GM18909 (cell line): ENCODE results near the gene RFK.
"Not testable (repeated sequence)": the region's sequence is repeated elsewhere in the genome, so short reads cannot be mapped to it uniquely, and the experiment has no call there.

ENCODE experiments used
- ATAC-seq: cut with Tn5 transposase; IDR thresholded peaks from one replicate; pipeline ENCODE4 v1.9.1; 2021; ENCODE audit warnings: mild to moderate bottlenecking; ENCODE audit not compliant: unreplicated experiment, poor library complexity

Gene RFK

DNA sequence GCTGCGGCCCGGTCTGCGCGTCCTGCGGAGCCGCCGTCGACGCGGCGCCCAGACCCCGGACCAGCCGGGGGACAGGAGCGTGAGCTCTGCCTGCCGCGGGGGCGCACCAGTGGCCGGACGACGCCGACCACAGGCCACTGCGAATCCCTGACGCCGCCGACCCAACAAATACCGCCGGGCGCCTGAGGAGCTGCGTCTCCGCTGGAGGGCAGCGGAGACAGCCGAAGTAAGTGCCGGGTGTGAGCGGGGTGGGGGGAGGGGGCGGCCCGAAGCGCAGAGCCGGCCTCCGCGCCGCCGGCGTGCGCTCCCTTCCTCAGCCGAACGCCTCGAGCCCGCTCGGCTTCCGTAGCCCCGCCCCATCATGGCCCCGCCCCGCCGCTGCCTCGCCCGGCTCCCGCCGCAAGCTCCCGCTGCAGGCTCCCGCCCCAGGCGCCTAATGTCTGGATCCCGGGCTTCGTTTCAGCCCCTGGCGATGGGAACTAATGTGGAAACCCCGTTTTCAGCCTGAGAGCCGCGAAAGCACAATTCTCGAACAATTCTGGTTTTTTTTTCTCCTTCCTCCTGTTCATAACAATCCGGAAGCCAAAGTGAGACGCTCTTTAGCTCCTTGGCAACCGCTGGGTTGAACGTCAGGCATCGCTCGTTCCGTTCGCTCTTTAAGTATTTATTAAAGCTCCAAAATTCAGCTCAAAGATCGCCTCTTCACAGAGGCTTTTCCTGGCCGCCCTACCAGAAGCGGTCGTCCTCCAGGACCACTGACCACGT lies at the start of gene RFK:
RFK (minus strand) TSS at position 232 of the 765 bp plus-strand sequence. CDS start 255 bp downstream, outside the sequence.
- peak; percentile 73 for ATAC-seq

- ATAC-seq, result no peak
Observed at GRCh38 chr9:76443887-76444286, 49.7 kb upstream of the RFK start.

DNA sequence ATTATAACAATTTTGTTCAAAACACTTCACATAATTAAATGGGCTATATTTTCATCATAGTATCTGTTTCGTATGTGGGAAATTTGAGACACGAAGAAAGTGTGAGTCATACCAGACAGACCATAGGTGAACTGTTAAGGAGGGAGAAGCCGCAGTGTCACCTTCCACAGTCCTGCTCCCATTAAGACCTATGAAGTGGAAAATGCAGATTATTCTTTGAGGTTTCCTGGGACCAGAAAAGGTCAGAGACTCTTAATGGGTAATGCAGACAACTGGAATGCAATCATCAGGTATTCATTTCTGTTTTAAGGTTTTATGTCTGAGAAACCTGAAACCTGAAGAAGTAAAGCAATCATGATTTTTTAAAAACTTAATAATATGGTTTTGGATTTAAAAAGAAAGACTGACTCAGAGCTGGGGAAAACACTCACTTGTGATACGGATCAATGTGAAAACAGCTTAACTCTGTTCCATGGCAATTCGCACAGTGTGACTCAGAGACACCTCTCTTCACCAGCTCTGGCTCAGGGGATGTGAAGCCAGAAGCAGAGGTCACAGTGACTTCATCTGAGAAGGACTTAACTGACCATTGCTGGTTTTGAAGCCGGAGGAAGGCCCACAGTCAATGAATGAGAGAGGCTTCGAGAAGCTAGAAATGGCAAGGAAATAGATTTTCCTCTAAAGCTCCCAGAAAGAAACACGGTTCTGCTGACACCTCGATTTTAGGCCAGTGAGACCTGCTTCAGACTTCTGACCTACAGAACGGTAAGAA lies 47.5 kb upstream of the RFK start:
- ATAC-seq, result peak; percentile 71

GRCh38 chr9:76438841-76439588 lies 44.8 kb upstream of the RFK start:
- ATAC-seq, result peak; percentile 79

GRCh38 chr9:76437017-76437699 lies 42.9 kb upstream of the RFK start:
- ATAC-seq, result not testable (repeated sequence)

GRCh38 chr9:76434897-76435296 lies 40.7 kb upstream of the RFK start:
- not testable (repeated sequence) for ATAC-seq

DNA sequence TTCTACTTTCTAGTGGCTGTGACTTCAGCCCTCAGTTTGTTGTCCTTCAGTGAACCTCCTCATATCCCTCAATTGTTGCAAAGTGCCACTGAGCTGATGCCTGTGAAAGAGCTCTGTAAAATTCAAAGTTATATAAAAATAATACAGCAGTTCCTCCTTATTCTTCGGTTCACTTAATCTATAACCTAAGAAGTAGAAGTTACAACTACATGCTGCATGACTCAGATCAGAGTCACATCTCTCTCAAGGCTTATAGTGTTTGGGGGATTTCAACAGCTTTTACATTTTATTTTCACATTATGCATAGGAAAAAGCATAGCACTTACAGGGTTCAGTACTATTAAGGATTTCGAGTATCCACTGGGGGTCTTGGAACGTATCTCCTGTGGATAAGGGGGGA lies 39.6 kb upstream of the RFK start:
- ATAC-seq, result no peak

- ATAC-seq, result no peak
Observed at GRCh38 chr9:76433406-76433805, 39.2 kb upstream of the RFK start.

- ATAC-seq, result no peak
Observed at GRCh38 chr9:76431601-76432000, 37.4 kb upstream of the RFK start.

DNA sequence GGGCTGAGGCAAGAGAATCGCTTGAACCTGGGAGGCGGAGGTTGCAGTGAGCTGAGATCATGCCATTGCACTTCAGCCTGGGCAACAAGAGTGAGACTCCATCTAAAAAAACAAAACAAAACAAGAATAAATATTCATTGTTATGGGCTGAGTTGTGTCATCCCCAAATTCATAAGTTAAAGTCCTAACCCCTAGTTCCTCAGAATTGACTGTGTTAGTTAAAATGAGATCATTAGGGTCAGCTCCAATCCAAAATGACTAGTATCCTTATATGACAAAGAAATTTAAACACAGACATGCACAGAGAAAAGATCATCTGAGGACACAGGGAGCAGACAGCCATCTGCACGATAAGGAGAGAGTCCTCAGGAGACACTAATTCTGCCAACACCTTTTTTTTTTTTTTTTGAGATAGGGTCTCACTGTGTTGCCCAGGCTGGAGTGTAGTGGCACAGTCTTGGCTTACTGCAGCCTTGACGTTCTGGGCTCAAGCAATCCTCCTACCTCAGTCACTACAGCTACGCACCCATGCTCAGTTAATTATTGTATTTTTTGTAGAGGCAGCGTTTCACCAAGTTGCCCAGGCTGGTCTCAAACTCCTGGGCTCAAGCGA lies 32.7 kb upstream of the RFK start:
- no peak for ATAC-seq

GRCh38 chr9:76425677-76426453 lies 31.6 kb upstream of the RFK start:
- no peak for ATAC-seq

GRCh38 chr9:76424491-76424890 lies 30.3 kb upstream of the RFK start:
- ATAC-seq, result no peak

DNA sequence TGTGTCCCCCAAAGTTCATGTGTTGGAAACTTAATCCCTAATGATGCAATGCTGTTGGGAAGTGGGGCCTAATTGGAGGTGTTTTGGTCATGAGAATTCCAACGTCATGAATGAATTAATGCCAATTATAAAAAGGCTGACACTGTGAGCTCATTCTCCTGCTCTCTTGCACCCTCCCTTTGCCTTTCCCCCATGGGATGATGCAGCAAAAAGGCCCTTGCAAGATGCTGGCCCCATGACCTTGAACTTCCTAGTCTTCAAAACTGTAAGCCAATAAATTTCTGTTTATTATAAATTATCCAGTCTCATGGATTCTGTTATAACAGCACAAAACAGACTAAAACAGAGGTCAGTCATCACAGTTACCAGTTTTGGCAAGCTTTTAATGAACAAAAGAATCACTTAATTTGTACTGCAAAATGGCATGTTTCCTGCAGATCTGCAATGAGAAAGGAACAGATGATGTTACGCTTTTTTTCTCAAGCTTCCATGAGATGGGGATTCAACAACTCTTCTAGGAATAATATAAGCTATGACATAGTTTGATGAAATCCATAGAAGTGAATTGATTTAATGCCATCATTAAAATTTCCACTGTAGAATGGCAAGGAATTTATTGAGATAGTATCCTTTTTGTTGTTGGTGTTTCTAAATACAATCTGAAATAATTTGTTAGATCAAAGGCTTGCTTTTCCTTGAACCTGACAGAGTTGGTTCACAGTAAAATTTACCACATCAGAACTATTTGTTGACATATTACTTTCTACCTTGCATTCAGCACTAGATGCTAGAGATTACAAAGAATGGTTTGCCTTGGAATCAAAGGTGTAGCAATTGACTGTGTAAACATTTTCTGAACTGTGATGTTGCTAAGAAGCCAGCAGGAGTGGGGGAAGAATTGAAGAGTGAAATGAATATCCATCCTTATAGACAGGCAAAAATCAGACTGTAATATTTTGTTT lies 29.3 kb upstream of the RFK start:
- no peak for ATAC-seq

DNA sequence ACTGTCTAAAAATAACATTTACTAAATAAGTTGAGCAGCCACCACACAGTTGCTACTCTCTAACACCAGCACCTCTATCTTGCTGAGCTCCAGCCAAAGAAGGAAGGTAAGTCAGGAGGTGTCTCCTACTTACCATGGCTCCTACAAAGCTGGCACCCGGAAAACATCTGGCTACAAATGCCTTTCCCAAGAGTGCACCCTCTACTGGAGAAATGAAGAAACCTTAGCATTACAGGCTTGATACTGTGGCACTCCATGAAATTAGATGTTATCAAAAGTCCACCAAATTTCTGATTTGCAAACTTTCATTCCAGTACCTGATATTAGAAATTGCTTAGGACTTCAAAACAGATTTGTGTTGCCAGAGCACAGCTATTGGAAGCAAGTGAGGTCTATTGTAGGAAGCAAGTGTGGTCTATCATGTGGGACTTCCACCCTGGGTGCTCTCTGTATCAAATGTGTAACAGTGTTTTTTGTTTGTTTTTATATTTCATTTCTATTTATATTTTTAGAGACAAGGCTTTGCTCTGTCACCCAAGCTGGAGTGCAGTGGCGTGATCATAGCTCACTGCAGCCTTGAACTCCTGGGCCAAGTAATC lies 25.7 kb upstream of the RFK start:
- no peak for ATAC-seq

DNA sequence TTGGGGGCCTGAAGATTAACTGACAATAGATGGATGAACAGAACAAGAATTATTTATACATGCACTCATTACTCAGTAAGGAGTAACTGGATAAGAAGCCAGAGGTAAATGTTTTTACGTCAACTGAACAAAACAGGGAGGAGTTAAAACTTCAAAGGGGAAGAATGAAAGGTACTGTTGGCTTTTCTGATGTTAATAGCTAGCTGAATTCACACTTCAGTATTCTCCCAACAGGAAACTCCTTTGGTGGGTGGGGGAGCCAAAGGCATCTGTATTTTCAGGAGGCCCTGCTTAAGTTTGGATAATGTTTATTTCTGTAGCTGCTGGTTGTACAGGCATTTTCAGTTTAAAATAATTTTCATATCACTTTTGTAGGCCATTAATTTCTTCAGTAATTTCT lies 23.2 kb upstream of the RFK start:
- no peak for ATAC-seq

DNA sequence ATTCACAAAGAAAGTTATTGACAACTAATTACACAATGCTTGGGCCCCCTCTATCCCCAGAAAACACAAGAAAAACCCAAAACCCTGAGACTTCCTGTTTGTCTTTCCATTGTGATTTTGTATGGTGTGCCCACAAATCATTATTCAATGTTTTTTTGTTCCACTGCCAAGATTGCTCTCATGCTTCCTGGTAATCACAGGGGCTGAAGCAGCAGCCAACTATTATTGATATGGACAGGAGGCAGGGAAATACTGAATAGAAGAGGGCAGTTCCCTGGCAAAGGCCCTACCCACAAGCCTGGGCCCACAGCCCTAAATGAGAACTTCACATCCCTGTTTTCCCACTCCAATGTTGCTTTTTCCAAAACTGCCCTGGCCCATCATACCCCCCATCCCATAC lies 21.5 kb upstream of the RFK start:
- ATAC-seq, result no peak

DNA sequence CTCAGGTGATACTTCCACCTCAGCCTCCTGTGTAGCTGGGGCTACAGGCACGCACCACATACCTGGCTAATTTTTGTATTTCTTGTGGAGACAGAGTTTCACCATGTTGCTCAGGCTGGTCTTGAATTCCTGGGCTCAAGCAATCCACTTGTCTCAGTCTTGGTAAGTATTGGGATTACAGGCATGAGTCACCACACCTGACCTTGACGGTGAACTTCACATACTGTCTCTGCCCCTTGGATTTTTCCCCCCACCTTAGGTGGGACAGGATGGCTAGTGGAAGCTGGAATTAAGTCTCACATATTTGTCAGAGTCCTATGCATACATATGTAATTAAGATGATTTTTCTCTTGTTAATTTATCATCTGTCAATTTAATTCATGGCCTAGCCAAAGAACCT lies 20.9 kb upstream of the RFK start:
- ATAC-seq, result no peak

GRCh38 chr9:76414661-76415060 lies 20.4 kb upstream of the RFK start:
- ATAC-seq, result peak; percentile 93
